Transverse colon (tissue), 4 donors: ENCODE results near the gene COL20A1.

ENCODE experiments used
- EP300 ChIP-seq: sonication (generic); formaldehyde crosslinking; IDR thresholded peaks from one replicate; pipeline ENCODE4 v1.6.1; 2017; ENCODE audit warnings: antibody characterized with exemption, low read depth
- POLR2A ChIP-seq: fragments of 450-650 bp; IDR thresholded peaks from one replicate; pipeline ENCODE4 v1.6.1; 2016; ENCODE audit warnings: antibody characterized with exemption, mild to moderate bottlenecking, moderate library complexity
- POLR2AphosphoS5 ChIP-seq, 3 donors: sonication (generic); formaldehyde crosslinking; IDR thresholded peaks; one replicate each; pipeline ENCODE4 v1.6.1; 2016; ENCODE audit warnings: antibody characterized with exemption in 3 of 3
- TF ChIP-seq, protein P1 (sequence below), 5 experiments: fragments of 200-600 bp in 3 of 5; fragments of 450-650 bp in 2 of 5; sonication (generic) in 3 of 5; IDR thresholded peaks; 1 replicate in 2 of 5; 2 replicates in 3 of 5; pipeline ENCODE4 v1.5.1; 2016 to 2017; ENCODE audit warnings: antibody characterized with exemption in 5 of 5, inconsistent platforms in 3 of 5, mild to moderate bottlenecking in 2 of 5, moderate library complexity in 1 of 5

DNA sequence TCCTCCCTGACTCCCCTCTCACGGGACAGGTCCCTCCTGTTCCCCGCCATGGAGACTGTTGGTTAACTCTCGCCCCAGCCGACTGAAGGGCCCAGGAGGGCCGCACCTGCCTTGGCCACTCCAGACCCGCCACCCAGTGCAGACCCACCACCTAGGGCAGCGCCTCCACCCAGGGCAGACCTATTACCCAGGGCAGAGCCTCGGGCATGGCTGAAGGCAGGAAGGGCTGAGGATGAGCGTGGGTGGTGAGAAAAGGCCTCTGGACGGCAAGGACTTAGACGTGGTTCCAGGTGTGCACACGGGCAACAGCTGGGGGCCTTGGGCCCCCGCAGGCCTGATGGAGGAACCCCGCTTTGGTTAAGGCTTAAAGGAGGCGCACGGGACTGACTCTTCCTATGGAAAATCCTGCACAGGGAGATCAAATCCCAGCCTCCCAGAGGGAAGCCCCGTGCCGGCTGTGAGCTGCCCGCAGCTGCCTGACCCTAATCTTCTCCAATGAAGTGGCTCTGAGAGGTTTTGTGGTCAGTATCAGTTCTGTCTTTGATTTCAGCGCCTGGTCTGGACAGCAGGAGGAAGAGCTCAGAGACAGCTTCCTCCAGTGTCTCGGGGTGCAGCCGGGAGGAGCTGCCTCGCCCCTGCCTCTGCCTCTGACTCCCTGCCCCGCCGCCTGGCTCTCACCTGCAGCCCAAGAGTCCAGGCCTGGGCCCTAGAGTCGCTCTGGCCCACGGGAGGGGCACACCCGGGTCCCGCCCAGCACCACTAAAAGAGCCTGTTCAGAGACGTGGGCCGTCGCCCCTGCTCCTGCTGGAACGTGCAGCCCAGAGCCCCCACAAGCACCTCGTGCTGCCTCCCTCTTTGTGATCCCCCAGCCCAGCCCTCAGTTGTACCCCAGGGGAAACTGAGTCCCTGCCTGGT, 80.2 kb downstream of the COL20A1 start:
- TF ChIP-seq EP300 (no peak), POLR2A (no peak), POLR2AphosphoS5 (IDR thresholded peaks at IDR 0.05) (no peak)
- TF ChIP-seq, protein P1, sequence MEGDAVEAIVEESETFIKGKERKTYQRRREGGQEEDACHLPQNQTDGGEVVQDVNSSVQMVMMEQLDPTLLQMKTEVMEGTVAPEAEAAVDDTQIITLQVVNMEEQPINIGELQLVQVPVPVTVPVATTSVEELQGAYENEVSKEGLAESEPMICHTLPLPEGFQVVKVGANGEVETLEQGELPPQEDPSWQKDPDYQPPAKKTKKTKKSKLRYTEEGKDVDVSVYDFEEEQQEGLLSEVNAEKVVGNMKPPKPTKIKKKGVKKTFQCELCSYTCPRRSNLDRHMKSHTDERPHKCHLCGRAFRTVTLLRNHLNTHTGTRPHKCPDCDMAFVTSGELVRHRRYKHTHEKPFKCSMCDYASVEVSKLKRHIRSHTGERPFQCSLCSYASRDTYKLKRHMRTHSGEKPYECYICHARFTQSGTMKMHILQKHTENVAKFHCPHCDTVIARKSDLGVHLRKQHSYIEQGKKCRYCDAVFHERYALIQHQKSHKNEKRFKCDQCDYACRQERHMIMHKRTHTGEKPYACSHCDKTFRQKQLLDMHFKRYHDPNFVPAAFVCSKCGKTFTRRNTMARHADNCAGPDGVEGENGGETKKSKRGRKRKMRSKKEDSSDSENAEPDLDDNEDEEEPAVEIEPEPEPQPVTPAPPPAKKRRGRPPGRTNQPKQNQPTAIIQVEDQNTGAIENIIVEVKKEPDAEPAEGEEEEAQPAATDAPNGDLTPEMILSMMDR (IDR thresholded peaks at IDR 0.05): no peak
